Measurements from ENCODE around the gene ADGRL3.

GRCh38 chr4:61528595-61528994 lies 328.5 kb downstream of the ADGRL3 start:
- TF ChIP-seq CTCF (IDR thresholded peaks at IDR 0.05): no peak
- no peak for TF ChIP-seq POLR2A (IDR thresholded peaks at IDR 0.05)

All from thyroid gland (tissue), 4 donors.